Lower lobe of right lung (tissue), 2 donors: Measurements from ENCODE around the gene NPIPA3. TPM values are rescaled to one million over a fixed set of nuclear protein-coding genes. Genes with fewer than 3 reads are reported as not detected.
"Not testable (repeated sequence)": the region's sequence is repeated elsewhere in the genome, so short reads cannot be mapped to it uniquely, and the experiment has no call there.

Source experiments
- ATAC-seq, 2 donors: fragments of 200-7000 bp; cut with Tn5 transposase; one replicate each; pipeline ENCODE4 v1.9.1; 2020 to 2022; ENCODE audit warnings: mild to moderate bottlenecking in 2 of 2, moderate library complexity in 2 of 2
- DNase-seq: peaks from one replicate; pipeline ENCODE4 v3.0.0-alpha.2; 2020
- H3K27ac ChIP-seq: fragments of 200-600 bp; one replicate; pipeline ENCODE4 v1.8.0; 2022
- H3K27me3 ChIP-seq: fragments of 200-600 bp; one replicate; pipeline ENCODE4 v1.8.0; 2022; ENCODE audit warnings: low read depth
- H3K36me3 ChIP-seq: fragments of 200-600 bp; one replicate; pipeline ENCODE4 v1.8.0; 2022; ENCODE audit warnings: mild to moderate bottlenecking
- H3K4me1 ChIP-seq: fragments of 200-600 bp; one replicate; pipeline ENCODE4 v1.8.0; 2022
- H3K4me3 ChIP-seq: fragments of 200-600 bp; one replicate; pipeline ENCODE4 v1.8.0; 2022; ENCODE audit warnings: mild to moderate bottlenecking
- H3K9me3 ChIP-seq: fragments of 200-600 bp; one replicate; pipeline ENCODE4 v1.8.0; 2022
- intact Hi-C: fragments of 100-400 bp; cut with DNase I; formaldehyde crosslinking; loops from one replicate; pipeline ENCODE4 v1.11.0; 2022
- total RNA-seq: library from RNA; stranded (reverse); fragmentation: NEBNext Ultra II Directional; extraction: Animal tissue kit (Norgen Biotek cat#: 25700); gene quantifications from one replicate; pipeline ENCODE4 v1.2.1, GENCODE V29; 2021
- TF ChIP-seq, protein P1 (sequence below): fragments of 200-600 bp; IDR thresholded peaks from one replicate; pipeline ENCODE4 v1.8.0; 2022; ENCODE audit warnings: antibody characterized with exemption, mild to moderate bottlenecking
- donor health status: DM: no; HTN: yes; CAD: no; lungs with severe emphysema.

NPIPA3 gene
- total RNA-seq, 1 donor from 2014 or later = 1.4 TPM

DNA sequence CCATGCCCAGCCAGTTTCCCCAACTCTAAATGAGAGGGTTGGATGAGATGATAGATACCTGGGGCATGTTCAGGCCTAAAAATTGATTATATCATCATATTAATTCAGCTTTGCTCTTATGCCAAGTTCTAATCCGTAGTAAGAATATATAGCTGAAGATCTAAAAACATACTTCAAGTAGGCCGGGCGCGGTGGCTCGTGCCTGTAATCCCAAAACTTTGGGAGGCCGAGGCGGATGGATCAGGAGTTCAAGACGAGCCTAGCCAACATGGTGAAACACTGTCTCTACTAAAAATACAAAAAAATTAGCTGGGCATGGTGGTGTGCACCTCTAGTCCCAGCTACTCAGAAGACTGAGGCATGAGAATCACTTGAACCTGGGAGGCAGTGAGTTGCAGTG, 21.1 kb upstream of the NPIPA3 start:
- intact Hi-C loops = no loop called here
- H3K27me3 ChIP-seq = no peaks in the 10 kb centered on the region
- no peaks in the 10 kb centered on the region for H3K4me1 ChIP-seq
- H3K27ac ChIP-seq = no peak overlapping the region
- no peak overlapping the region for H3K4me3 ChIP-seq
- no peaks in the 10 kb centered on the region for H3K9me3 ChIP-seq
- ATAC-seq (no peak), DNase-seq (no peak)
- TF ChIP-seq, protein P1, sequence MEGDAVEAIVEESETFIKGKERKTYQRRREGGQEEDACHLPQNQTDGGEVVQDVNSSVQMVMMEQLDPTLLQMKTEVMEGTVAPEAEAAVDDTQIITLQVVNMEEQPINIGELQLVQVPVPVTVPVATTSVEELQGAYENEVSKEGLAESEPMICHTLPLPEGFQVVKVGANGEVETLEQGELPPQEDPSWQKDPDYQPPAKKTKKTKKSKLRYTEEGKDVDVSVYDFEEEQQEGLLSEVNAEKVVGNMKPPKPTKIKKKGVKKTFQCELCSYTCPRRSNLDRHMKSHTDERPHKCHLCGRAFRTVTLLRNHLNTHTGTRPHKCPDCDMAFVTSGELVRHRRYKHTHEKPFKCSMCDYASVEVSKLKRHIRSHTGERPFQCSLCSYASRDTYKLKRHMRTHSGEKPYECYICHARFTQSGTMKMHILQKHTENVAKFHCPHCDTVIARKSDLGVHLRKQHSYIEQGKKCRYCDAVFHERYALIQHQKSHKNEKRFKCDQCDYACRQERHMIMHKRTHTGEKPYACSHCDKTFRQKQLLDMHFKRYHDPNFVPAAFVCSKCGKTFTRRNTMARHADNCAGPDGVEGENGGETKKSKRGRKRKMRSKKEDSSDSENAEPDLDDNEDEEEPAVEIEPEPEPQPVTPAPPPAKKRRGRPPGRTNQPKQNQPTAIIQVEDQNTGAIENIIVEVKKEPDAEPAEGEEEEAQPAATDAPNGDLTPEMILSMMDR = no peak
- H3K36me3 ChIP-seq = no peaks in the 10 kb centered on the region

DNA sequence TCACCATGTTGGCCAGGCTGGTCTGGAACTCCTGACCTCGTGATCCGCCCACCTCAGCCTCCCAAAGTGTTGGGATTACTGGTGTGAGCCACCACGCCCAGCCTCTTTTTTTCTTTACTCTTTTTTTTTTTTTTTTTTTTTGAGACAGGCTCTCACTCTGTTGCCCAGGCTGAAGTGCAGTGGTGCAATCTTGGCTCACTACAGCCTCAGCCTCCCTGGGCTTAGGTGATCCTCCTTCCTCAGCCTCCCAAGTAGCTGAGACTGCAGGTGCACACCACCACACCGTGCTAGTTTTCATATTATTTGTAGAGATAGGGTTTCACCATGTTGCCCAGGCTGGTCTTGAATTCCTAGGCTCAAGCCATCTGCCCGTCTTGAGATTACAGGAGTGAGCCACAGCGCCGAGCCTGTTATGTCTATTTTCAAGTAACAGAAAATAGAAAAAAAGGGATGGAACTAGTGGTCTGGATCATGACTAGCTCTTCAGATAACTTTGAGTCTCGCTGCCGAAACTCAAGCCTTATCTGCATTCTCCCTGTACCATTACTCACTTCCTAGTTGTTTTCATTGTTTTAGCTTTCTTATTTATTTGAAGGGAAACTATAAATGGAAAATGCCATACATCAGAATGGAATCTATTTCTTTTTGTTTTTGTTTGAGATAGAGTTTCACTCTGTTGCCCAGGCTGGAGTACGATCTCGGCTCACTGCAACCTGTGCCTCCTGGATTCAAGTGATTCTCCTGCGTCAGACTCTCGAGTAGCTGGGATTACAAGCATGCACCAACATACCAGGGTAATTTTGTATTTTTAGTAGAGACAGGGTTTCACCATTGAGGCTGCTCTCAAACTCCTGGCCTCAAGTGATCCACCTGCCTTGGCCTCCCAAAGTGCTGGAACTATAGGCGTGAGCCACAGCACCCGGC, 17.1 kb upstream of the NPIPA3 start:
- H3K4me1 ChIP-seq, H3K36me3 ChIP-seq, H3K4me3 ChIP-seq, DNase-seq, H3K9me3 ChIP-seq, intact Hi-C loops, H3K27me3 ChIP-seq: not testable (repeated sequence)
- ATAC-seq = peak; percentile 76 to 97
- H3K27ac ChIP-seq = peak overlapping the region; percentile 50

DNA sequence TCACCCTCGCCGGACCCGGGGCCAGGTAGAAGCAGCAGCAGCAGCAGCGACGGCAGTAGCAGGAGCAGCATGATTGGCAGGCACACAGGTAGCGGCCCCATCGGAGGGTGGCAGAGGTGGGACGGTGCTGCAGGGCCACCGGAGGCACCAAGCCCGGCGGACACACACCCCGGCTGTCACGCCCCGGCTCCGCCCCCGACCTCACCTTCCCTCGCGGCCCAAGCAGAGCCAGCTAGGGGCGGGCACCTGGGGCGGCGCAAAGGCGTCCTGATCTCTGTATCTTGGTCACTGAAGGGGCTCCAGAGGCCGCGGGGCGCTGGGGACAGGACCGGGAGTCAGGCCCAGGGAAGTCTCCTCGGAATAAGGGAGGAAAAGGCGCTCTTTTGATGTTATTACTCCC, 9.1 kb upstream of the NPIPA3 start, which contains the start of gene PLA2G10:
TSS of gene PLA2G10 (minus strand) at position 180 of the 400 bp plus-strand sequence. CDS start at position 101, 79 bp downstream.
- intact Hi-C loops, H3K36me3 ChIP-seq, H3K27me3 ChIP-seq, H3K4me3 ChIP-seq, H3K9me3 ChIP-seq, H3K27ac ChIP-seq, DNase-seq, H3K4me1 ChIP-seq: not testable (repeated sequence)
- peak; percentile 85 to 92 for ATAC-seq

DNA sequence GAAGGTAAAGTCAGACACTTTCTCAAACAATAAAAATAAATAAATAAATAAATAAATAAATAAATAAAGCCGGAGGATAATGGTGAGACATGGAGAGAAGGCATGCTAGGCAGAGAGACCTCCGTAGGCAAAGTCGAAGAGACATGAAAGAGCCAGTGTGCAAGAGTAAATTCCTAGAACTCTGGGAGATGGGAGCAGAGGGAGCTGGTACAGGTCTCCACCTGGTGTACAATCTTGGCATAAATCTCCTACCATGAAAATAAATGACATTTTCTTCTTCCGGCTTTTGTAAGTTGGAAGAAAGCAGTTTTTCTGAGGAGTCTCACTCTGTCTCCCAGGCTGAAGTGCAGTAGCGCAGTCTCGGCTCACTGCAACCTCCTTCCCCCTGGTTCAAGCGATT, 1.4 kb upstream of the NPIPA3 start:
- H3K9me3 ChIP-seq, H3K4me1 ChIP-seq, H3K27ac ChIP-seq, H3K36me3 ChIP-seq, H3K27me3 ChIP-seq, intact Hi-C loops, DNase-seq, H3K4me3 ChIP-seq: not testable (repeated sequence)
- peak; percentile 37 to 41 for ATAC-seq

DNA sequence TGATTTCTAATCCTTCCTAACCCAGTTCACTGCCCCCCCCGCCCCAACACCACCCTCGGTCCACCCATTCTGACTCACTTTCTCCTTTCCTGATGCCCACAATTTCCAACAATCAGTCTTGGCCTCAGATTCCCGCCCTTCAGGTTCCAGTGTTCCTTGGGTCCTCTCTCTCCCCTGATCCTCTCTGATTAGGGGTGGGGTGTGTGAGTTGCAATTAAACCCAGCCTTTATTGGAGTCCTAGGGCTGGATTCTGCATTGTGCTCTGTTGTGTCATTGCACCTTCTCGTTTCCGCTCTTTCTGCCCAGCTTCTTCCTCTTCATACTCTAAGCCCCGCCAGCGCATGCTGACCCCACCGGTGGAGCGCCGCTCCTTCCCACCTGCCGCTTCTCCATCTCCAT, 539 bp upstream of the NPIPA3 start:
- DNase-seq, H3K4me1 ChIP-seq, ATAC-seq, H3K27ac ChIP-seq, H3K4me3 ChIP-seq, H3K36me3 ChIP-seq, H3K27me3 ChIP-seq, intact Hi-C loops, H3K9me3 ChIP-seq: not testable (repeated sequence)

DNA sequence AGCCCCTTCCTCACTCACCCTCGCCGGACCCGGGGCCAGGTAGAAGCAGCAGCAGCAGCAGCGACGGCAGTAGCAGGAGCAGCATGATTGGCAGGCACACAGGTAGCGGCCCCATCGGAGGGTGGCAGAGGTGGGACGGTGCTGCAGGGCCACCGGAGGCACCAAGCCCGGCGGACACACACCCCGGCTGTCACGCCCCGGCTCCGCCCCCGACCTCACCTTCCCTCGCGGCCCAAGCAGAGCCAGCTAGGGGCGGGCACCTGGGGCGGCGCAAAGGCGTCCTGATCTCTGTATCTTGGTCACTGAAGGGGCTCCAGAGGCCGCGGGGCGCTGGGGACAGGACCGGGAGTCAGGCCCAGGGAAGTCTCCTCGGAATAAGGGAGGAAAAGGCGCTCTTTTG, 30.0 kb downstream of the NPIPA3 start:
- intact Hi-C loops, H3K27ac ChIP-seq, H3K36me3 ChIP-seq, H3K9me3 ChIP-seq, DNase-seq, H3K4me1 ChIP-seq, H3K27me3 ChIP-seq, H3K4me3 ChIP-seq: not testable (repeated sequence)
- ATAC-seq = peak; percentile 87 to 91

DNA sequence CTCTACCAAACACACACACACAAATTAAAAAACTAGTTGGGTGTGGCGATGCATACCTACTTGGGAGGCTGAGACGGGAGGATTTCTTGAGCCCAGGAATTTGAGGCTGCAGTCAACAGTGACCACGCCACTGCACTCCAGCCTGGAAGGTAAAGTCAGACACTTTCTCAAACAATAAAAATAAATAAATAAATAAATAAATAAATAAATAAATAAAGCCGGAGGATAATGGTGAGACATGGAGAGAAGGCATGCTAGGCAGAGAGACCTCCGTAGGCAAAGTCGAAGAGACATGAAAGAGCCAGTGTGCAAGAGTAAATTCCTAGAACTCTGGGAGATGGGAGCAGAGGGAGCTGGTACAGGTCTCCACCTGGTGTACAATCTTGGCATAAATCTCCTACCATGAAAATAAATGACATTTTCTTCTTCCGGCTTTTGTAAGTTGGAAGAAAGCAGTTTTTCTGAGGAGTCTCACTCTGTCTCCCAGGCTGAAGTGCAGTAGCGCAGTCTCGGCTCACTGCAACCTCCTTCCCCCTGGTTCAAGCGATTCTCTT, 37.7 kb downstream of the NPIPA3 start:
- H3K9me3 ChIP-seq, intact Hi-C loops, H3K27ac ChIP-seq, H3K4me3 ChIP-seq, H3K27me3 ChIP-seq, DNase-seq, H3K36me3 ChIP-seq, H3K4me1 ChIP-seq: not testable (repeated sequence)
- peak in 1 of 2 donors; percentile 53 for ATAC-seq

DNA sequence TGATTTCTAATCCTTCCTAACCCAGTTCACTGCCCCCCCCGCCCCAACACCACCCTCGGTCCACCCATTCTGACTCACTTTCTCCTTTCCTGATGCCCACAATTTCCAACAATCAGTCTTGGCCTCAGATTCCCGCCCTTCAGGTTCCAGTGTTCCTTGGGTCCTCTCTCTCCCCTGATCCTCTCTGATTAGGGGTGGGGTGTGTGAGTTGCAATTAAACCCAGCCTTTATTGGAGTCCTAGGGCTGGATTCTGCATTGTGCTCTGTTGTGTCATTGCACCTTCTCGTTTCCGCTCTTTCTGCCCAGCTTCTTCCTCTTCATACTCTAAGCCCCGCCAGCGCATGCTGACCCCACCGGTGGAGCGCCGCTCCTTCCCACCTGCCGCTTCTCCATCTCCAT, 38.6 kb downstream of the NPIPA3 start:
- H3K27ac ChIP-seq, intact Hi-C loops, H3K36me3 ChIP-seq, H3K27me3 ChIP-seq, H3K9me3 ChIP-seq, DNase-seq, ATAC-seq, H3K4me1 ChIP-seq, H3K4me3 ChIP-seq: not testable (repeated sequence)

DNA sequence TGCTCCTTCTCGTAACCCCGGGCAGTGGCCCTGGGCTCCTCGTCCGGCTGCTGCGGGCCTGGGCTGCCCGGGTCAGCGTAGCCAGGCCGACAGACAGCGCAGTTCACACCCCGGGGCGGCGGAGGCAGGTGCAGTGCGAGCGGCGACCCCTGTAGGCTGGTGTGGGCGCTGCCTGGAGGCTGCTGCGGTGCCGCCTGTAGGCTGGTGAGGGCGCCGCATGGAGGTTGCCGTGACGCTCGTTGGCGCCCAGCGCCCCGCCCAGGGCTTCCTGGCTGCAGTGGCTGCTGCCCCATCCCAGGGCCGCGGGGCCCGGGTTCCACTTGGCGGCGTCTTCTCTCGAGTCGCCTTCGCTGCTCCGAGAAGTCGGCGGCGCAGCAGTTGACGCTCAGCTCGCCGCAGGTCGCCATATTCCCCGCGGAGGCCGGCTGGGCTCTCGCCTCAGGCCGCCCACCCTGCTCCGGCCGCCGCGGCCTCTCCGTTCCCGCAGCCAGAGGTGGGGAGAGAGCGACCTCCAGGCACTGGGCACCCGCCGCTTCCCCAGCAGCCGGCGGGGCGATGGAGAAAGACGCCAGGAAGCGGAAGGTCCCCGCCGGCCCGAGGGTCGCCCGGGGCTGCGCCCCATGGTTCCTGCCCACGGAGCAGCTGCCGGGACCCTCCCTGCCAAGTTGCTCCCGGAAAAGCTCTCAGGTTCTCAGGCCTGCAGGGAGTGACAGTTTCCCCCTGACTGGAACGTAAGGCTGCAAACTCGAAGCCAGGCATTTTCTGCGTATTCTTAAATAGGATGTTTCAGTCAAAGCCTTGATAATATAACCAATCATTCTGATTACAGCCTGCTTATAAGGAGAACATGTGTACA, 39.3 kb downstream of the NPIPA3 start, which contains the start of gene NPIPA2:
TSS of gene NPIPA2 (plus strand) at position 261 of the 856 bp plus-strand sequence. CDS start 5,533 bp downstream, outside the sequence.
- H3K4me3 ChIP-seq, H3K9me3 ChIP-seq, H3K27me3 ChIP-seq, intact Hi-C loops, H3K4me1 ChIP-seq, DNase-seq, H3K36me3 ChIP-seq, H3K27ac ChIP-seq: not testable (repeated sequence)
- ATAC-seq = peak; percentile 99 to 100

DNA sequence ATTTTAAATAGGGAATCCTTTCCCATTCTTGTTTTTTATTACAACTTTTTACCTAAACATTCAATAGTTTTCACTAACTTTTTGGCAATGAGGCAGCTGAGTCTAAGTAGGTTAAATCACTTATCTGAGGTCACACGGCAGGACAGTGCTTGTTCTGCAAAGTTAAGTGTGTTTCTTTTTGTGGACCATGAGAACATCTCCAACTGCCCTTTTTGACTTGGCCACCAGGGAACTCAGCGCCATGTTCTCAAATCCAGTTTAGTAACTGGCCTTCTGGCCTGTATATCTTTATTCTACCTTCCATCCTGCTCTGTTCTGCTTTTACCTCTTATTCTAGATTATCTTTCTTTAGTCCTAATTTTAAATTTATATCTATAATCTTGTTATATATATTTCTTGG, 70.4 kb downstream of the NPIPA3 start:
- ATAC-seq, intact Hi-C loops, H3K36me3 ChIP-seq, H3K27me3 ChIP-seq, H3K9me3 ChIP-seq, H3K27ac ChIP-seq, H3K4me1 ChIP-seq, H3K4me3 ChIP-seq, DNase-seq: not testable (repeated sequence)

DNA sequence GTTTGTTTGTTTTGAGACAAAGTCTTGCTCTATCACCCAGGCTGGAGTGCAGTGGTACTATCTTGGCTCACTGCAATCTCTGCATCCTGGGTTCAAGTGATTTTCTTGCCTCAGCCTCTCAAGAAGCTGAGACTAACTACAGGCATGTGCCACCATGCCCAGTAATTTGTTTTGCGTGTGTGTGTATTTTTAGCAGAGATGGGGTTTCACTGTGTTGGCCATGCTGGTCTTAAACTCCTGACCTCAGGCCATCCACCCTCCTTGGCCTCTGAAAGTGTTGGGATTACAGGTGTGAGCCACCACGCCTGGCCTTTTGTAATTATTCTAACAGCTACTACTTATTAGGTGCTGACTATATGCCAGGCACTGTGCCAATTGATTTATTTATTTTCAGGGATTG, 72.4 kb downstream of the NPIPA3 start:
- DNase-seq, intact Hi-C loops, H3K27me3 ChIP-seq: not testable (repeated sequence)

More for the DNA sequence above, 72.4 kb downstream of the NPIPA3 start:
- not testable (repeated sequence) for H3K4me1 ChIP-seq, H3K4me3 ChIP-seq, H3K36me3 ChIP-seq, H3K9me3 ChIP-seq, ATAC-seq, H3K27ac ChIP-seq
